ENCODE measurements around the gene SUMF1.
A peak's percentile ranks its signal among the peaks of the same experiment; 100 is the strongest.

SUMF1 gene

GRCh38 chr3:4320096-4320911 is 146.8 kb downstream of the SUMF1 start:
- Histone ChIP-seq H3K27ac (no peak overlapping the region), H3K36me3 (ENCODE audit: insufficient read depth) (no peaks in the 10 kb centered on the region), H3K79me2 (ENCODE audit: insufficient read depth, low read depth) (no peaks in the 10 kb centered on the region), H4K20me1 (ENCODE audit: insufficient read depth) (no peaks in the 10 kb centered on the region), H3K9ac (no peak overlapping the region), H2AFZ (ENCODE audit: low read depth) (no peak overlapping the region), H3K4me1 (ENCODE audit: low read depth, poor library complexity, severe bottlenecking) (no peaks in the 10 kb centered on the region), H3K4me2 (no peak overlapping the region), H3K4me3 (IDR thresholded peaks at IDR 0.05; ENCODE audit: insufficient read depth, low read depth, low read length) (no peak overlapping the region), H3K27me3 (ENCODE audit: insufficient read depth, low read depth) (no peaks in the 10 kb centered on the region)
- TF ChIP-seq CTCF (conservative IDR thresholded peaks at IDR 0.05; ENCODE audit: low read depth, low read length) = no peak

- H3K27ac ChIP-seq = no peak overlapping the region
Measured at GRCh38 chr3:4314688-4315087, 152.4 kb downstream of the SUMF1 start.

GRCh38 chr3:4313606-4314293 is 153.3 kb downstream of the SUMF1 start:
- no peaks in the 10 kb centered on the region for H4K20me1 ChIP-seq (ENCODE audit: insufficient read depth)
- no peak overlapping the region for H2AFZ ChIP-seq (ENCODE audit: low read depth)
- H3K79me2 ChIP-seq (ENCODE audit: insufficient read depth, low read depth) = no peaks in the 10 kb centered on the region
- no peaks in the 10 kb centered on the region for H3K4me1 ChIP-seq (ENCODE audit: low read depth, poor library complexity, severe bottlenecking)
- no peaks in the 10 kb centered on the region for H3K27me3 ChIP-seq (ENCODE audit: insufficient read depth, low read depth)
- no peak overlapping the region for H3K4me2 ChIP-seq
- H3K4me3 ChIP-seq (IDR thresholded peaks at IDR 0.05; ENCODE audit: insufficient read depth, low read depth, low read length) = no peak overlapping the region
- H3K9ac ChIP-seq = no peak overlapping the region
- H3K27ac ChIP-seq = no peak overlapping the region
- no peaks in the 10 kb centered on the region for H3K36me3 ChIP-seq (ENCODE audit: insufficient read depth)
- TF ChIP-seq CTCF (conservative IDR thresholded peaks at IDR 0.05; ENCODE audit: low read depth, low read length) = no peak

More at GRCh38 chr3:4314688-4315087, 152.4 kb downstream of the SUMF1 start:
- Histone ChIP-seq H2AFZ (ENCODE audit: low read depth) (no peak overlapping the region), H3K4me1 (ENCODE audit: low read depth, poor library complexity, severe bottlenecking) (no peaks in the 10 kb centered on the region), H3K79me2 (ENCODE audit: insufficient read depth, low read depth) (no peaks in the 10 kb centered on the region), H3K4me3 (IDR thresholded peaks at IDR 0.05; ENCODE audit: insufficient read depth, low read depth, low read length) (no peak overlapping the region), H3K27me3 (ENCODE audit: insufficient read depth, low read depth) (no peaks in the 10 kb centered on the region), H4K20me1 (ENCODE audit: insufficient read depth) (no peaks in the 10 kb centered on the region), H3K36me3 (ENCODE audit: insufficient read depth) (no peaks in the 10 kb centered on the region), H3K9ac (no peak overlapping the region), H3K4me2 (no peak overlapping the region)
- TF ChIP-seq CTCF (conservative IDR thresholded peaks at IDR 0.05; ENCODE audit: low read depth, low read length) = 0 out of 2 replicates have a peak, but pooled peaks have one; percentile 21

- H3K4me1 ChIP-seq (ENCODE audit: low read depth, poor library complexity, severe bottlenecking) = no peaks in the 10 kb centered on the region
- no peak overlapping the region for H3K27ac ChIP-seq
- no peaks in the 10 kb centered on the region for H3K27me3 ChIP-seq (ENCODE audit: insufficient read depth, low read depth)
- no peaks in the 10 kb centered on the region for H3K79me2 ChIP-seq (ENCODE audit: insufficient read depth, low read depth)
- no peak overlapping the region for H3K9ac ChIP-seq
- H3K36me3 ChIP-seq (ENCODE audit: insufficient read depth) = no peaks in the 10 kb centered on the region
- no peak overlapping the region for H3K4me2 ChIP-seq
- H2AFZ ChIP-seq (ENCODE audit: low read depth) = no peak overlapping the region
- TF ChIP-seq CTCF (conservative IDR thresholded peaks at IDR 0.05; ENCODE audit: low read depth, low read length) = no peak
- no peak overlapping the region for H3K4me3 ChIP-seq (IDR thresholded peaks at IDR 0.05; ENCODE audit: insufficient read depth, low read depth, low read length)
- no peaks in the 10 kb centered on the region for H4K20me1 ChIP-seq (ENCODE audit: insufficient read depth)
Measured at GRCh38 chr3:4311496-4311895, 155.6 kb downstream of the SUMF1 start.

Measured in KMS-11 (cell line).